Uterus (tissue), 4 donors: Measurements from ENCODE around the gene ARPP21. TPM values are rescaled to one million over a fixed set of nuclear protein-coding genes. Genes with fewer than 3 reads are reported as not detected.

Experiments used
- DNase-seq, 2 donors: peaks; one replicate each; pipeline ENCODE4 v3.0.0-alpha.2; 2019 to 2020
- H3K27ac ChIP-seq, 2 donors: fragments of 200-600 bp; sonication (generic); 1 replicate in 1 of 2; 2 replicates in 1 of 2; pipeline ENCODE4 v1.5.1; 2016 to 2018
- H3K27me3 ChIP-seq, 2 donors: fragments of 200-600 bp; sonication (generic); one replicate each; pipeline ENCODE4 v1.5.1; 2018 to 2019; ENCODE audit warnings: control low read depth in 1 of 2
- H3K36me3 ChIP-seq, 2 donors: fragments of 200-600 bp; sonication (generic); one replicate each; pipeline ENCODE4 v1.5.1; 2019; ENCODE audit warnings: control low read depth in 1 of 2
- H3K4me1 ChIP-seq, 2 donors: fragments of 200-600 bp; sonication (generic); one replicate each; pipeline ENCODE4 v1.5.1; 2018 to 2019; ENCODE audit warnings: control low read depth in 1 of 2
- H3K4me3 ChIP-seq, 2 donors: fragments of 200-600 bp; sonication (generic); 1 replicate in 1 of 2; 2 replicates in 1 of 2; pipeline ENCODE4 v1.5.1; 2018 to 2019; ENCODE audit warnings: mild to moderate bottlenecking in 1 of 2
- H3K9me3 ChIP-seq, 2 donors: fragments of 200-600 bp; sonication (generic); one replicate each; pipeline ENCODE4 v1.5.1; 2019; ENCODE audit warnings: control low read depth in 1 of 2
- POLR2A ChIP-seq, 2 donors: fragments of 450-650 bp; IDR thresholded peaks; one replicate each; pipeline ENCODE4 v1.6.1; 2016; ENCODE audit warnings: antibody characterized with exemption in 2 of 2, mild to moderate bottlenecking in 1 of 2, moderate library complexity in 1 of 2
- intact Hi-C: fragments of 100-400 bp; cut with DNase I; formaldehyde crosslinking; loops from one replicate; pipeline ENCODE4 v1.15.1; 2023; ENCODE audit warnings: low total_unique reads
- total RNA-seq, 4 donors: library from RNA; depleted of rRNA in 3 of 4; stranded (reverse); fragments of >200 nt in 3 of 4; gene quantifications; one replicate each; pipeline versions ENCODE4 v1.1.0 to v1.2.4, GENCODE V29; 2014 to 2023
- TF ChIP-seq, protein P1 (sequence below), 4 experiments: fragments of 200-600 bp in 2 of 4; fragments of 450-650 bp in 2 of 4; sonication (generic) in 2 of 4; IDR thresholded peaks; one replicate each; pipeline ENCODE4 v1.5.1; 2016 to 2019; ENCODE audit warnings: antibody characterized with exemption in 4 of 4, mild to moderate bottlenecking in 2 of 4, moderate library complexity in 1 of 4
- donor health status: DM: yes; HTN: yes; CAD: no.

Gene ARPP21
- total RNA-seq, 4 donors from 2014 or later = 1.2 TPM; not detected in 3

DNA sequence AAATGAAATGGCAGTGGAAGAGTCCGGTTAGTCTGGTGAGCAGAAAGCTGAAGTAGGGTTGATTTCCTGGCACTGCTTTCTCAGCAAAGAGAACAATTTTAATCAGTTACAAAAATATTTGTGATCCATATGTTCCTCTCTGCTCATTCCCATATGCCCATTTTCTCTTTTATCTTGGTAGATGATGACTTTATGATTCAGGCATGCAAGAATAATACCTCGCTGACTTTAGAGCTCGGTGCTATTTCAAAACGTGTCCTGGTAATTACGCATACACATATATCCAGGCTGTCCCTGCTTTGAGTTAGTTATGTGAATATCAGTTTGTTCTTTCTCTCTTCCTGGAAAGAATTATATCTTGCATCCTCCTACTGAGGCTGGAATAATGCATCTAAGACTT is 38.5 kb downstream of the ARPP21 start:
- no peak for DNase-seq
- Histone ChIP-seq H3K4me1 (no peaks in the 10 kb centered on the region), H3K36me3 (no peaks in the 10 kb centered on the region), H3K27me3 (peaks cover 0 to 5% of the 10 kb centered on the region in 2 donors), H3K9me3 (no peaks in the 10 kb centered on the region), H3K27ac (no peak overlapping the region), H3K4me3 (no peak overlapping the region)
- intact Hi-C loops = no loop called here
- TF ChIP-seq POLR2A (IDR thresholded peaks at IDR 0.05) = no peak
- TF ChIP-seq, protein P1, sequence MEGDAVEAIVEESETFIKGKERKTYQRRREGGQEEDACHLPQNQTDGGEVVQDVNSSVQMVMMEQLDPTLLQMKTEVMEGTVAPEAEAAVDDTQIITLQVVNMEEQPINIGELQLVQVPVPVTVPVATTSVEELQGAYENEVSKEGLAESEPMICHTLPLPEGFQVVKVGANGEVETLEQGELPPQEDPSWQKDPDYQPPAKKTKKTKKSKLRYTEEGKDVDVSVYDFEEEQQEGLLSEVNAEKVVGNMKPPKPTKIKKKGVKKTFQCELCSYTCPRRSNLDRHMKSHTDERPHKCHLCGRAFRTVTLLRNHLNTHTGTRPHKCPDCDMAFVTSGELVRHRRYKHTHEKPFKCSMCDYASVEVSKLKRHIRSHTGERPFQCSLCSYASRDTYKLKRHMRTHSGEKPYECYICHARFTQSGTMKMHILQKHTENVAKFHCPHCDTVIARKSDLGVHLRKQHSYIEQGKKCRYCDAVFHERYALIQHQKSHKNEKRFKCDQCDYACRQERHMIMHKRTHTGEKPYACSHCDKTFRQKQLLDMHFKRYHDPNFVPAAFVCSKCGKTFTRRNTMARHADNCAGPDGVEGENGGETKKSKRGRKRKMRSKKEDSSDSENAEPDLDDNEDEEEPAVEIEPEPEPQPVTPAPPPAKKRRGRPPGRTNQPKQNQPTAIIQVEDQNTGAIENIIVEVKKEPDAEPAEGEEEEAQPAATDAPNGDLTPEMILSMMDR (IDR thresholded peaks at IDR 0.05) = no peak

DNA sequence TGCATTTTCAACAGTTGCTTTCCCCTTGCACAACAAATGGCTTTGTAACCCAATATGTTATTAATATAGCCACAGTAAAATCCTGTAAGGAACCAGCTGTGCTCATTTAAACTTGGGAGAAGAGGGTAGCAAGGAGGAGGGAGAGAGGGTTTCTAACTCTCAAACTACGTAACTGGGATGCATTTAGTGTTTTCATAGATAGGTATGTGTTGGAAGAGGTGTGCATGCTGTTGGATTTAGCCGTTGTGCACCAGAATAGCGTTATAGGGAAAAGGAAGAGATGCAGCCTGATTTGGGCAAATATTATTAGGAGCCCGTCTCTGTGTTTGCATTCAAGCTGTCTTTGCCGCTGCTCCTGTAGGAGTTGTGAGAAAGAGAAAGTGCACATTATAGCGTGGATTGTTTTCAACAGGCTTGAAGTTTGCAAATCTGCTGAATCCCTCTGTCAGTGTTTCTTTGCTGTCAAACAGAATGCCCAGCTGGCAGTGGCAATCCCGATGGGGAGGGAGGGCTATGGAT is 39.4 kb downstream of the ARPP21 start:
- Histone ChIP-seq H3K4me1 (no peaks in the 10 kb centered on the region), H3K9me3 (no peaks in the 10 kb centered on the region), H3K27ac (no peak overlapping the region), H3K36me3 (no peaks in the 10 kb centered on the region), H3K27me3 (peaks cover 0 to 10% of the 10 kb centered on the region in 2 donors), H3K4me3 (no peak overlapping the region)
- TF ChIP-seq, protein P1 (IDR thresholded peaks at IDR 0.05) = no peak
- TF ChIP-seq POLR2A (IDR thresholded peaks at IDR 0.05) = no peak
- intact Hi-C loops = no loop called here
- no peak for DNase-seq

DNA sequence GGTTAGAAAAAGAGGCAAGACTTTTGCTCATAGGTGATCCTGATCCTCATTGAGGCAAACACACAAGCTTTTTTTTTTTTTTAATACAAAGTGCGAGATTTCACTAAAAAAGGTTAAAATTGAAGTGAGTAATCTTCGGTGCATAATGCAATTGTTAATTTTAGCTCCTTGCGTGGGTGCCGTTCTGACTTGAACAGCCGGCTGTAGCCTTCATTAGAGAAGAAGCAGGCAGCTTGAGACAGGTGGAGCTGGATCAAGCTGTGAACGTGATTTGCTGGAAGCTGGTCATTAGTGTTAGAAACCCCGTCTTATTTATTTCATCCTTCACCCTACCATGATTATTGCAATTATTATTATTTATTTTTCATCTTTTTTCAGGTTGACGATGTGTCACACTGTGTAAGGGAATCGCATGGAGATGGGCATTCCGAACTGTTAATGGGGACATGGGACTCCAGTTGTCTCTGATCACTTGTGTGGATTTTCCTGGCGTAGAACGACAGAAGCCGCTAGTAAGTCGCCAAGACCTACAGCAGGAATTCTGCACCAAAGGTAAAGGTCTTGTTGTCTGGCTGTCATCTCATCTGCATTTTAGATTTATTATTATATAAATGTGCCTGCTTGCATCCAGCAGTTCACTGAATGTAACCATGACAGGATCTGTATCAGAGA is 40.2 kb downstream of the ARPP21 start:
- intact Hi-C loops = no loop called here
- Histone ChIP-seq H3K27me3 (peaks cover 0 to 10% of the 10 kb centered on the region in 2 donors), H3K4me3 (no peak overlapping the region), H3K36me3 (no peaks in the 10 kb centered on the region), H3K9me3 (no peaks in the 10 kb centered on the region), H3K27ac (no peak overlapping the region), H3K4me1 (no peaks in the 10 kb centered on the region)
- DNase-seq = no peak
- no peak for TF ChIP-seq POLR2A (IDR thresholded peaks at IDR 0.05)

DNA sequence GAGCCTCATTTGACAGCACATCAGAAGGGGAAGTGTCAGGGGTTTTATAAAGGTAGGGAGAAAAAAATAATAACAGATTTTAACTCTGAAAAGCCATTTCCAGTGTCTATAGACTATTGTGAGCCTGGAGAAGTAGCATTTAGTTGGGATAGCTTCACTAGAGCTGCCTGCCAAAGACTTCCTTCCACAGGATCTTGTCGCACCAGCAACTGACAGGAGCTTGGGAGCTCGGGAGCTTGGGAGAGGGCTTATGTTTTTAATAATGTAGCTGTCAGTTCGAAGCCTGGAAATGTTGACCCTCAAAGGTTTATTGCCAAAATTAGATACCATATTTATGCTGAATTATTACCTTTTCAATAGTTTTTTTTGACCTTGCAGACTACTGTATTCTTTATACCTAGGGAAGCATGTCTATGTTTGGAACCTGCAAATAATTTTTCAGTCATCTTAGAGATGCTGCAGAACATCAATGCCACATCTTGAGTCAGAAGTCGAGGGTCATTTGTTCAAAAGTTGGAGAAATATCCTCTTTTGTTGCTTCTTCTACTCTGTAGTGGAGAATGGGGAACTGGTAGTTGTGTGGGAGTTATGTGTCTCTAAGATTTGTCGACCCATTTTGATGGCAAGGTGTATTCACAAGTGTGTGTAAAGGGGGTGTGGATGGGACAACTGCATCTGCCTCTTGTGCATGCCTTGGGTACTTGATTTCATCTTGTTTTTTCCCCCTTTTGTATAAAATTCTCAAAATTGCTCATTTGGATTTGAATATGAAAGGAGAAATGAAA is 41.7 kb downstream of the ARPP21 start:
- Histone ChIP-seq H3K36me3 (no peaks in the 10 kb centered on the region), H3K4me1 (no peaks in the 10 kb centered on the region), H3K27ac (no peak overlapping the region), H3K27me3 (peaks cover 0 to 13% of the 10 kb centered on the region in 2 donors), H3K4me3 (no peak overlapping the region), H3K9me3 (no peaks in the 10 kb centered on the region)
- TF ChIP-seq, protein P1 (IDR thresholded peaks at IDR 0.05) = no peak
- no peak for TF ChIP-seq POLR2A (IDR thresholded peaks at IDR 0.05)
- intact Hi-C loops = no loop called here
- DNase-seq = no peak

DNA sequence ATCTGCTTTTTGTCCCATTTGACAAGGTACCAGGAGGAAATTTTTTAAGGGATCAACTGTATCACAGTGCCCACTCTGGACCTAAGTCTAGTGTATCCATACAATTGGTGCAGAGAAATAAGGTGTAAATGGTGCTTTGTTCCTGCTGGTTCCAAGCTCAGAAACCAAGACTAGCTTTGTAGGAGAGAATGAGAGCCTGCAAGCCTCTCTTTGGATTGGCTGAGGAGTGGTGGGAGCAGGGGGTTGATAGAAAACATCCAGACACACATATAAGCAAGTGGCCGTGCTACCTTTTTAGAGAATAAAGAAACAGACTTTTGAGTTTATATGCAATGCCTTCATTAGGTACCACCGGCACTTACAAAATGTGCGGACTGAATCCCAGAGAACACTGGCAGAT is 45.8 kb downstream of the ARPP21 start:
- Histone ChIP-seq H3K4me1 (no peaks in the 10 kb centered on the region), H3K27me3 (peaks cover 0 to 13% of the 10 kb centered on the region in 2 donors), H3K9me3 (no peaks in the 10 kb centered on the region), H3K27ac (no peak overlapping the region), H3K4me3 (no peak overlapping the region), H3K36me3 (no peaks in the 10 kb centered on the region)
- TF ChIP-seq, protein P1 (IDR thresholded peaks at IDR 0.05) = no peak
- TF ChIP-seq POLR2A (IDR thresholded peaks at IDR 0.05) = no peak
- no peak for DNase-seq
- intact Hi-C loops = no loop called here
